HG03342 (cell line): Measurements from ENCODE around the gene HOXA13.

Experiments
- ATAC-seq: cut with Tn5 transposase; IDR thresholded peaks from one replicate; pipeline ENCODE4 v1.9.1; 2021; ENCODE audit warnings: mild to moderate bottlenecking, moderate library complexity; ENCODE audit not compliant: unreplicated experiment

The HOXA13 gene

DNA sequence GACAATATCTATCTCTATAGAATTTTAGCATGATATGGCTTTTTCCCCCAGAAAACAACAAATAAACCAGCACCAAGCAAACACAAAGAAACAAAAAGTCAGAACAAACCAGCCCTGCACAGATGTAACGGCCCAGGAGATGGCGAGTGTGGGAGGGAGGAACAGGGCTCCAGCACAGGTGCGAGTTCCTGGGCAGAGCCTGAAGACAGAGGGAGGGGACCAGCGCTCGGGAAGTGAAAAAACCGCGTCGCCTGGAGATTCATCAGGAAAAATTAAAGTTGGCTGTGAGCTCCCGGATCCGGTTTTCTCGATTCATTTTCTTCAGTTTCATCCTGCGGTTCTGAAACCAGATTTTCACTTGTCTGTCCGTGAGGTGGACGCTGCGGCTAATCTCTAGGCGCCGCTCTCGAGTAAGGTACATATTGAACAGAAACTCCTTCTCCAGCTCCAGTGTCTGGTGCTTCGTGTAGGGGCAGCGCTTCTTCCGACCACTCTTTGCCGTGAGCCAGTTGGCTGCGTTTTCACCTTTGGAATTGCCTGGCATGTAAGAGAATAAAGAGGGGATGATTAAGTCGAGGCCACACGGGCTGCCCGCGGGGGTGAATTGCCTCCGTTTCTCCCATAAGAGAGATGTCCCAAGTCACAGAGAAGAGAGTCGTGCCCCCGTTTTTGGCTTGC lies 28.1 kb downstream of the HOXA13 start:
- ATAC-seq: no peak

DNA sequence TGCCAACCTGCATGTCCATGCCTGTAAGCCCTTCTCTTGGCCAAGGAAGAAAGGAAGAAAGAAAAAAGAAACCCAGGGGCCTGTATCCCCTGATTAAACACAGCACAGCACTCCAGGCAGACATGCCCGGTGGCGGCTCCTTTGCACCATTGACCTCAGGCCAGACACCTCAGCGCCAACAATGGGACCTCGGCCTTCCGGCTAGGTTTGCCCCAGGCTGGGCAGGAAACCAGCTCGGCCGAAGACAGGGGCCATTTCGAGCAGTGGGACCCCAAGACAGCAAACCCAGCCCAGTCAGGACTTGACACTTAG lies 28.6 kb downstream of the HOXA13 start:
- ATAC-seq: no peak

DNA sequence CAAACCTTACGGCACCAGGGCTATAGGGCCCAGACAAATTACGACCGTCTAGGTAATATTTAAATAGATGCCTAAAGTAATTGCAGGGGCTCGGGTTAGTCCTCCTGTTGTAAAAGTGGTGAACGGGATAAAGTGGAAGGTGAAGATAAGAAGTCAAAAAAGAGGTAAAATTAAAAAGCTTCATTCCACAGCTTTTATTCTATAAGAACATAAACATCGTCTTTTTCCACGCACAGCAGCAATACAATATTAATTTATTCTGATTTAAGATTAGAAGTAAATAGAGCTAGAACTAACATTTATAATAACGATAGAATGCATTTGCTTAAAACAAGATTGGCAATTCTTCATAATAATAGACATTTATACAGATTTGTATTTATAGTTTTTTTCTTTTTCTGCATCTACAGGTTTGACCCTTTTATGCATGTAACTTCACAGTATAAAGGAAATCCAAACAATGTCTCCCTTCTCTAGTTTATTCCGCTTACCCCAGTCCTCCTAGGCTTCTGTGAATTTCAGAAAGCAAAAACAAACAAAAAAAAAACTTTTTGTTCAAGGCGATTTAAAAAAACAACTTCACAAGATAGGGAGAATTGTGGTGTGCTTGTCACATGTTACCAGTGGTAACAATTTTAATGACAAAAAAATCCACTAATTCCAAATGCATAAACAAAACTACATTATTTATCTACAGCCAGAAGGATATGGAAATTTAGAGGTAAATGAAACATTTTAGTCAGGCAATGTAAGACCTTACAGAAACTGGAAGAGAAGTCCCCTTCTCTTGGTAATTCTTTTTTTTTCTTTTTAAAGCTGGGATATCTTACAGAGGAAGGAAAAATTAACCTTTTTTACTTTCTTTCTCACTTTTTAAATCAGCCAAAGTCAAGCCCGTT lies 29.2 kb downstream of the HOXA13 start:
- no peak for ATAC-seq

DNA sequence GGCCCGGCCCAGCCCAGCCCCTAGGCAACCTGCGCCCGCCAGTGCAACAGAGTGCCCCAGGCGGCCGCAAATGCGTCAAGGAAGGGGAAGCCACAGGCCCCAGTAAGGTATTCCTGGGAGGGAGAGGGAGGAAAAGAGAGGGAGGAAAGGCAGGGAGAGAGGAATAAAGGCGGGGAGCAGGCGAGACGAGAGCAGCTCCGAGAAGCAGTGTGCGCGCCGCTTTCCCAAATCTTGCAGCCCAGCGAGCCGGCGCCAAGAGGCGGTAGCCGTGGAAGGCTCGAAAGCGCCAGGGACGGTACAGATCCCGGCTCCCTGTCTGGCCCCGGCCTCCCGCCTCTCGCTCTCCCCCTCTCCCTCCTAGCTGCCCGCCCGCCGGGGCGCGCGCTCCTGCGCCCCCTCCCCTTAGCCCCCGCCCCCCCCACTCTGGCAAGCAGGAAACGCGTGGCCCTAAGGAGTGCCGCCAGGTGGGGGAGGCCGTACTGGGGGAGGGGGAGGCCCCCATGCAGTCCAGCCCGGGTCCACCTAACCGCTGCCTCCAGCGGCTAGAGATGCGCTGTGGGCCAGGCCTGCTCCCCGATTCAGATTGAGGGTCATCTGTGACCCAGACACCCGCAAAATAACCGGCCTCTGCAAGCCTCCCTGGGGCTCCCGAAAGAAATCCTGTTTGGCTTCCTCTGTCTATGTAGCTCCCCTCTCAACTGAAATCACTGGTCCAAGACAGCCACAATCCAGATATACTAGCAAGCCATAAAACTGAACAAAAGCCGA lies 30.0 kb downstream of the HOXA13 start:
- no peak for ATAC-seq

DNA sequence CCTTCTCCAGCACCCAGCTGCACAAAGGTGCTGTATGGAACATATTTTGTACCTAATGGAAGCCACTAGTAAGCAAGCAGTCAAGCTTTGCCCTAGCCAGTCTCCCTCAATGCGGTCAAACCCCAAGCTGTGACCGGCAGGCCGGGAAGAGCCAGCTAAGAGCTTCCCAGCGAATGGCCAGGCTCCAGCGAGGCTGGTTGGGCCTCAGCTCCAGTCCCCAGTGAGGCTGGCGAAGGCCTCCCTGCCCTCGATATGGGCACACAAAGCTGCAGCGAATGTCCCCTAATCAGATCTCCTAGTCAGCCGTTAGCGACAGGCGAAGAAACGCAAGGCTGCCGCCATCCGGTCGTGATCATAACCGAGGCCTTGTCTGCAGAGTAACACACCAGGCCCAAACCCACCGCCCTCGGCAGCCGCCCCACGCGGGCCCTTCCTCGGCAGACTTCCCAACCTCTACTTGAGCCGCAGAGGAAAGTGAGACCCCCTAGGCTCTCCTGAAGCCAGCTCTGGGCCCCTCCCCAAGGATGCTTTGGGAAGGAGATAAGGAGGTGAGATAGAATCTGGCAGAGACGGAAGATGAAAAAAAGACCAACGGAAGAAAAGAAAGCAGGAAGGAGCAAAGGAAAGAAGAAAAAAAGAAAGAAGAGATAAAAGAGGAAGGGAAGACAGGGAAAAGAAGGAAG lies 31.5 kb downstream of the HOXA13 start:
- no peak for ATAC-seq

DNA sequence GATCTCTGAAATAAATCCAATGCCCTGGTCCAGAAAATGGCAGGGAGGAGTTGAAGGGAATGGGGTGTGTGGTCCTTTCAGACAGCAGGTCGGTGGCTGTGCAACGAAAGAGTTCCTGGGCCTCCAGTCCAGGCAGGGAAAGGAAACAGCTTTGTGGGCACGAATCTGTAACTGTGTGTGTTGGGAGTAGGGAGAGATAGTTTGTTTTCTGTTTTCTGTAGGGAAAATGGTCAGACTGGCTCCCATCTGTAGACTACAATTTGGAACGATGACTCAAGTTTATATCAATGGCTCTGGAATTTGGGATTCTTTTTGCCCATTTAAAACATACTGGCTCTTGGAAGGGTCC lies 32.0 kb downstream of the HOXA13 start:
- no peak for ATAC-seq

DNA sequence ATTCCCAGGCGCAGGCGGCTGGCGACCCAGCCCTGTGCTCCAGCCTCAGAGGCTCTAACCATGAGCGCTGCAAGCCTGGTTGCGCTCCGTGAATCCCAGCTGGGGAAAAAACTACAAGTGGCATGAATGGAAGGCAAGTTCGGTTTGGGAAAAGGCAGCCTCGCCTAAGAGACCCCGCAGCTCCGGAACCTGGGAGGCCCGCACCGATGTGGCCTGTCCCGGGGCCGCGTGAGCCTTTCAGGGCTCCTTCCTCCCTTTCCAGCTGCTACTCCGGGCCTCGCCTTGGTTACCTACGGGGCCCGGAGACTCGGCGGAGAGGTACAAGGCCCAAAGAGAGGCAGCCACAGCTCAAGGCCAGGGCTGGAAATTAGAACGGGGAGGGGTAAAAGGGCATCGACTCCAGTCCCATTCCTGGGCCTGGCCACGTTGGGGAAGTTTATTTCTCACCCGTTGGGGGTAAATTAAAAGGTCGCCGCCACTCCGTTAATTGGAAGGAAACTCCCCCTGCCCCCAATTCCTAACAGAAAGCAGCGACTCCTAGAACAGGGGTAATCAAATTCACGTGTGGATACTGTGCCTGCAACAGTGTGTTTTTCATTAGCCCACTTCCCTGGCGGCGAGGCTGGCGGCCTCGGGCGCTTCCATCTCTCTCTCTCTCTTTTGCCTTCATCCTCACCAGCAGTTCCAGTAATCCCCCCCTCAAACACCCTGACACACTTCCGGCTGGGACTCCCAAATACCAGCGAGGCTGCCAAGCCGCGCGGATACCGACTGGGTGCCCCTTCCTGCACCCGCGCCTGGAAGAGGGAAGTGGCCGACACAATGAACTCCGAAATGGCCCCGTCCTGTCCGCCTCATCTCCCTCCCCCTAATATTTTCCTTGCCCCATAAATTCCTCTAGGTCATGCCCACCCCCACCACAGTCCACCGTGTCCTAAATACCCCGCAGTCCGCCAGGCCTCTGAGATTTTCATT lies 33.1 kb downstream of the HOXA13 start:
- no peak for ATAC-seq

DNA sequence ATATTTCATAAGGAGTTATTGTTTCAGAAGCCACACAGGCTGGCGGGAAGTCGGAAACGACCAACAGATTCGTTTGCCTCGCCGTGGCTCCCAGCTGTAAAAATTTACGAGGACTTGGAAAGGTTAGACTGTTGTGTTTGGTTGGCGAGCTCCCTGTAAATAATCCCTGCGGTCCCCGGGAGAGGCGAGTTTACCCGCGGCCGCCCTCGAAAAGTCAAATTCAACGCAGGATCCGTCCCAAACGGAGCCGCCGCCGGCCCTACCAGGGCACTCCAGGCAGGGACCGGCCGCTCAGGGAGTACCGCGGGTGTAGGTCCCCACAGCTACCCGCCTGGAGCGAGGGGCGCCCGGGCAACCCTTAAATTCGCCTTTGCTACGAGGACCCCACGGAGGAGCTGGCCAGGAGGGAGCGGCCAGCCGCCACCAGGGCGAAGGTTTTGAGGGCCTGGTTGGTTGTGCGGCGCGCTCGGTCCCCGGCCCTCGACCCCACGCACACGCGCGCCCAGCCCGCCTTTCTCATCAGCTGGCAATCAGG lies 33.8 kb downstream of the HOXA13 start:
- no peak for ATAC-seq

DNA sequence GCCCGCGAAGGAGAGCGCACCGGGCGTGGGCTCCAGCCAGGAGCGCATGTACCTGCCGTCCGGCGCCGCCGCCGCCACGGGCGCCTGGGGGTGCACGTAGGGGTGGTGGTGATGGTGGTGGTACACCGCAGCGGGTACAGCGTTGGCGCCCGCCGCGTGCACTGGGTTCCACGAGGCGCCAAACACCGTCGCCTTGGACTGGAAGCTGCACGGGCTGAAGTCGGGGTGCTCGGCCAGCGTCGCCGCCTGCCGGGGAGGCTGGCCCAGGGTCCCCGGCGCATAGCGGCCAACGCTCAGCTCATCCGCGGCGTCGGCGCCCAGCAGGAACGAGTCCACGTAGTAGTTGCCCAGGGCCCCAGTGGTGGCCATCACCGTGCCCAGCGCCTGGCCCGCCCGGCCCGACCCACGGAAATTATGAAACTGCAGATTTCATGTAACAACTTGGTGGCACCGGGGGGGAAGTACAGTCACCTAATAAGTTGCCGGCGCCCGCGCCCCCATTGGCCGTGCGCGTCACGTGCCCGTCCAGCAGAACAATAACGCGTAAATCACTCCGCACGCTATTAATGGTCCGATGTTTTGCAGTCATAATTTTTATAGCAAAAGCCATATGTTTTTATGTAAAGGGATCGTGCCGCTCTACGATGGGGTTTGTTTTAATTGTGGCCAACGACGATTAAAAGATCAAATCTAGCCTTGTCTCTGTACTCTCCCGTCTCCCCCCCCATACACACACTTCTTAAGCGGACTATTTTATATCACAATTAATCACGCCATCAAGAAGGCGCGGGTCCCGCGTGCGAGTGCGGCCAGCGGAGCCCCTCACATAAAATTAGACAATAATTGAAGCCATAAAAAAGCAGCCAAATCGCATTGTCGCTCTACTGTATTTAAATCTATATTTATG lies 34.5 kb downstream of the HOXA13 start, which contains the start of gene HOXA9:
Gene HOXA9, minus strand, starts transcription at position 449 of the 907 bp plus-strand sequence. Its CDS starts 80 bp downstream, at position 369.
- no peak for ATAC-seq

DNA sequence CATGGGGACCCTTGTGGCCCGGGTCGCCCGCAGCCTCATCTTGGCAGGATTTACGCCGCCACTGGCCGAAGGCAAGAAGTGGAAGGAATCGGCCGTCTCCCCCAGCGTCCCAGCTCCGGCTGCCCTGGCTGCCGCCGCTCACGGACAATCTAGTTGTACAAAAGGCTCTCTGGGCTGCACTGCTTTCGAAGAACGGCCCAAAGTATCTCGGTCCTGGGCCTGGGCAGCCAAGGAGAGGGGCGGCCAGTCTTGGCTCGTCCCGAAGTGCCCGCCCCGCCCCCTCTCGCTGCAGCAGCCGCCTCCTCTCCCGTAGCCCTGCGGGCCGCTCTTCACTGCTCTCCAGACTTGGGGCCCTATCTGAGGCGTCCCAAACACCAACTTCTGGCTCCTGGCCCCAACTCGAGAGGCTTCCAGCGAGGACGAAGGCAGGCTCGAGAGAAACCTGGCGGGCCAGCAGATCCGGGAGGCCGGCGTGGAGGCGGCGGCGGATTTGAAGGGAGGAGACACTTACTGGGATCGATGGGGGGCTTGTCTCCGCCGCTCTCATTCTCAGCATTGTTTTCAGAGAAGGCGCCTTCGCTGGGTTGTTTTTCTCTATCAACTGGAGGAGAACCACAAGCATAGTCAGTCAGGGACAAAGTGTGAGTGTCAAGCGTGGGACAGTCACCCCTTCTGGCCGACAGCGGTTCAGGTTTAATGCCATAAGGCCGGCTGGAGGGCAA lies 35.4 kb downstream of the HOXA13 start:
- ATAC-seq: no peak

DNA sequence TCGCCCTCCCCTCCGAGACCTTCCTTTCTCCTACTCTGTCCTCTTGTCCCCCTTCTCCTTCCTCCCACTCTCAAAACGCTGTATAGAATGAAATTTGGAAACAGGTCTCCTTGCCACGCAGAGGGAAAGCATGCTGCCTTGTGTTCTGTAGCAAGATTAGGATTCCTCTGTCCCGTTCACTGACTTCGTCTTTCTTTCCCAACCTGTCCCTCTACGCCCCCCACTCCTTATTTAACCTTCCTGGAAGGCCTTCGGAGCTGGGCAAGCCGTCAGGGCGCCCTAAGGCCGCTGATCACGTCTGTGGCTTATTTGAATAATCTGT lies 35.9 kb downstream of the HOXA13 start:
- no peak for ATAC-seq

DNA sequence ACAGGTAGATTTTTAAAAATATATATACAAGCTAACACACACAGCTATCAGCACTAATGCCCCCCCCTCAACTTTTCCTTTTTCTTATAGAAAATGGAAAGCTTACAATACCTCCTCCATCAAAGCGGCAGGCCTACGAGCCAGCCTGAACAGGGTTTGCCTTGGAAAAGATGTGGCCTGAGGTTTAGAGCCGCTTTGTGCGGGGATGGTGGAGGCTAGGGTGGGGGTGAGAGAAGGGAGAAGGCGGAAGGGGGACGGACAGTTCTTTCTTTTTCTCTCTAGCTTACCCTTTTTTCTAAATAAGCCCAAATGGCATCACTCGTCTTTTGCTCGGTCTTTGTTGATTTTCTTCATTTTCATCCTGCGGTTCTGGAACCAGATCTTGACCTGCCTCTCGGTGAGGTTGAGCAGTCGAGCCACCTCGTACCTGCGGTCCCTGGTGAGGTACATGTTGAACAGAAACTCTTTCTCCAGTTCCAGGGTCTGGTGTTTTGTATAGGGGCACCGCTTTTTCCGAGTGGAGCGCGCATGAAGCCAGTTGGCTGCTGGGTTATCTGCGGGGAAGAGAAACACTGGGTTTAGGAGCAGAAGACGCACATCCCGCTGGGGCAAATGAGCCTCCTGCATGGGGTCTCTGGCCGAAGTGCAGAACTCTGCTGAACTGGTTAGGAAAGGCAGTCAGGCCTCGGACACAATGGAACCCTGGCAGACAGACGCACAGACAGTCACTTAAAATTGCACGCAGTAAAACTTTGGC lies 36.4 kb downstream of the HOXA13 start:
- ATAC-seq: no peak

DNA sequence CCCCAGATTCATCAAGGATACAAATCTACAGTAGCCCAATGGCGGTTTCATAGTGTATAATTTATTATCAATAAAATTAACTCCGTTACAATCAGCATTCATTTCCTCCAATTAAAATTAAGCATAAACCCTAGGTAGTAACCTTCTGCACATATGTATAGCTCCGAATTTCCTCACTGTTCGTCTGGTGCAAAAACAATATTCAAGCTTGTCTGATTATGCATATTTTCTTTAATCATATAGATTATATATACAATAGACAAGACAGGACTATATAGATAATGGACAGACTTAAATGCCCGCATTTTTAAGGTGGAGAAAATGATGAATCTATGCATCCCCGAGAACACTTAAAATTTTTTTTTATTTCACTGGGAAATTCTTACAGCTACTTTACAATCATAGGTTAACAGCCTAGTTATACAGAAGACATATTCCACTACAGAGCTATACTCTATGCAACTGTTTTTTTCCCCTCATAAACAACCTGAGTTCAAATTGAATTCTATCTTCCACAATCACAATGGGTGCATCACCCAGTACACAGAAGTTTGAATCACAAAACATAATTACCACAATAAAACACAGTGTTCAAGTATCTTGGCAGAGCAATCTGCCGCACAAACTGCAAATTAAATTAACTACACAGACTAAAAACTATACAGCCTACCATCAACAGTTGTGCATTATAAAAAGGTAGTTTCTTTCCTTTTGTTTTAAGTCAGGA lies 37.2 kb downstream of the HOXA13 start:
- no peak for ATAC-seq

DNA sequence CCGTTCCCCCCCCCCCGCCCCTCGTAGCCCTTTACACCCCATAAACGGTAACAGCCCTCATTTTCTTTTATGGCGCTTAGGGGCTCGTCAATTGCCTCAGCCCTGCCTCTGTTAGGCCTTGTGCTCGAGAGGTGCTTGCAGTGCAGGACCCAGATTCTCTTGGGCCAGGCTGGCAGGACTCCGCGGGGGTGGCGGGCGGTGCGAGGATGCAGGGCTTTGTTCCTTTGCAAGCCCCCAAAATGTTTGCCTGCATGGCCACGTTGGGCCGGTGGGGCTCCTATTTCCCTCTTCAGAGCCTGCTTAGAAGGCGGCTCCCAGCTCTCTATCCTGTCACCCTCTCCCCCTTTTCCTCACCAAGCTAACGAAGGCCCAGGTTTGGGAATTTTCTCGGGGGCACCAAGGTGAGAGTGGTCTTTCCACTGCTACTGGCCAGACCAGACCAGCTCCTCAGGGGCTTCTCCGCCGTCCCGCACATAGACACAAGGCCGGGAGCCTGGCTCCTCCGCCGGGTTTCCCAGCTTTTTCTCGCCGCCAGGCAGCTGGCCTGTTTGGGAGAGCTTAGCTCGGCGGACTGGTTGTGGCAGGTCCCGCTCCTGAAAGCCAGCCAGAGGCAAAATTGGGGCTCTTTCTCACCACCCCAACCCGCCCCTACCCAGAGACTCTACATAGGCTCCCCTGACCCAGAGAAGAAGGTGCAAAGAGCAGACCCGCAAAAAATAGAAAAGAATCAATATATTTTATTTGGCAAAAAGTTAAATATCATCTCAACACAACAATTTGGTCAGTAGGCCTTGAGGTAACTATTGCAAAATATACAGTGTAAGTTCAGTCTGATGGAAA lies 38.0 kb downstream of the HOXA13 start:
- ATAC-seq: no peak

DNA sequence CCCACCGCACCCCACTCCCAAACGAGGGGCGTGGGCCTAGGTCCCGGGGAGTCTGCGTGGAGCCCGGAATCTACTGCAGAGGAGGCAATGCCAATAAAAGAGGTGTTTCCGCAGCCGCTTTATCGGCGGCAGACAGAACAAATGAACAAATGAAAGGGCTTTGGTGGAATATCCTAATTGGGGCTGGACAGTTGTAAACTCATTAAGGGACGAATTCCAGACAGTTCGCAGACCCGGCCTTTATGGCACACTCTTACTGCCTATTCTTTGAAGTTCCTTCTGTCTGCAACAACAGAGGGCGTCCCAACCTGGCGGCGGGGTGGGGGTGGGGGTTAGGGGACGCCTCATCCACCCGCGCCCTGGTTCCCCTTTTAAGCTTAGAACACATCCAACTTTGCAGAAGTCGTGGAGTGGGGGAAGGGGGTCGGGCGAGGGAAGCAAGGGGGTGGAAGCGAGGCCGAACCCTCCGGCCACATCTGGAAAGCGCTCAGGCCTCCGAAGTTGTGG lies 38.6 kb downstream of the HOXA13 start:
- ATAC-seq: no peak
